Measurements from ENCODE around the gene USP9Y. TPM values are rescaled to one million over a fixed set of nuclear protein-coding genes. Genes with fewer than 3 reads are reported as not detected.

The USP9Y gene
- total RNA-seq, 1 experiment from 2014 or later = not detected

GRCh38 chrY:12905895-12906294, 204.9 kb downstream of the USP9Y start:
- H3K4me3 ChIP-seq (ENCODE audit: low read depth, low read length, poor library complexity, severe bottlenecking) = no peak overlapping the region
- H3K27me3 ChIP-seq (replicated peaks; ENCODE audit: insufficient read depth, low read depth, low read length, poor library complexity) = no peaks in the 10 kb centered on the region
- no peaks in the 10 kb centered on the region for H3K9me3 ChIP-seq (ENCODE audit: low read depth, low read length, poor library complexity, severe bottlenecking)
- TF ChIP-seq EZH2 (IDR thresholded peaks at IDR 0.05; ENCODE audit: borderline replicate concordance, low read depth, low read length, poor library complexity, severe bottlenecking) = no peak
- TF ChIP-seq, protein P1, sequence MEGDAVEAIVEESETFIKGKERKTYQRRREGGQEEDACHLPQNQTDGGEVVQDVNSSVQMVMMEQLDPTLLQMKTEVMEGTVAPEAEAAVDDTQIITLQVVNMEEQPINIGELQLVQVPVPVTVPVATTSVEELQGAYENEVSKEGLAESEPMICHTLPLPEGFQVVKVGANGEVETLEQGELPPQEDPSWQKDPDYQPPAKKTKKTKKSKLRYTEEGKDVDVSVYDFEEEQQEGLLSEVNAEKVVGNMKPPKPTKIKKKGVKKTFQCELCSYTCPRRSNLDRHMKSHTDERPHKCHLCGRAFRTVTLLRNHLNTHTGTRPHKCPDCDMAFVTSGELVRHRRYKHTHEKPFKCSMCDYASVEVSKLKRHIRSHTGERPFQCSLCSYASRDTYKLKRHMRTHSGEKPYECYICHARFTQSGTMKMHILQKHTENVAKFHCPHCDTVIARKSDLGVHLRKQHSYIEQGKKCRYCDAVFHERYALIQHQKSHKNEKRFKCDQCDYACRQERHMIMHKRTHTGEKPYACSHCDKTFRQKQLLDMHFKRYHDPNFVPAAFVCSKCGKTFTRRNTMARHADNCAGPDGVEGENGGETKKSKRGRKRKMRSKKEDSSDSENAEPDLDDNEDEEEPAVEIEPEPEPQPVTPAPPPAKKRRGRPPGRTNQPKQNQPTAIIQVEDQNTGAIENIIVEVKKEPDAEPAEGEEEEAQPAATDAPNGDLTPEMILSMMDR (conservative IDR thresholded peaks at IDR 0.05; ENCODE audit: low read depth, low read length) = no peak
- no peaks in the 10 kb centered on the region for H3K36me3 ChIP-seq (ENCODE audit: insufficient read depth, low read length, poor library complexity, severe bottlenecking)
- ChIA-PET POLR2A (ENCODE audit: low non-redundant PET) (no interaction called here), CTCF (no interaction called here)
- no peak overlapping the region for H3K27ac ChIP-seq (ENCODE audit: low read depth, low read length, poor library complexity, severe bottlenecking)
- no peak for DNase-seq (ENCODE audit: low spot score)
- BruUV-seq (replicated peaks) = no TSS peak
- H3K4me1 ChIP-seq (ENCODE audit: insufficient read depth, low read length, poor library complexity, severe bottlenecking) = no peaks in the 10 kb centered on the region
- intact Hi-C loops (cut with micrococcal nuclease; ENCODE audit: unreplicated experiment) = no loop called here

Other genes starting within 250 kb of the USP9Y start
- gene DDX3Y, start 203.6 kb downstream of the USP9Y start, total RNA-seq (2021) = not detected in 2 replicates